HG02610 (cell line): ENCODE measurements around the gene COQ2.
"Not testable (repeated sequence)": the region's sequence is repeated elsewhere in the genome, so short reads cannot be mapped to it uniquely, and the experiment has no call there.

ENCODE experiments used
- ATAC-seq: cut with Tn5 transposase; IDR thresholded peaks from one replicate; pipeline ENCODE4 v1.9.1; 2021; ENCODE audit warnings: mild to moderate bottlenecking, moderate library complexity; ENCODE audit not compliant: unreplicated experiment

The COQ2 gene

DNA sequence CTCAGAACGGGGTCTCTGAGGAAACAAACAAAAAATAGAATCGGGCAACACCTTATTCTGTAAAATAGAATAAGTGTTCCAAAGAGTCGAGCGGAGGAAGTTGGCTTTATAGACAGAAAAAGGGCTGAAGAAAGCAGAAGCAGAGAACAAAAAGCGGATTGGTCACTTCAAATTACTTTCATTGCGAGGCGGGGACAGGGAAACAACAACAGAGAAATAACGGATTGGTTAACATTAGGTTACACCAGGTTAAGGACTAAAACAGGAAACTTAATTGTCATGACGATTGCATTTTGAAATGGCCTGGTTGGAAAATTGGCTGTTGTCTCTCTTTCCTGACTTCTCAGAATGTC lies 433 bp upstream of the COQ2 start:
- ATAC-seq: no peak

DNA sequence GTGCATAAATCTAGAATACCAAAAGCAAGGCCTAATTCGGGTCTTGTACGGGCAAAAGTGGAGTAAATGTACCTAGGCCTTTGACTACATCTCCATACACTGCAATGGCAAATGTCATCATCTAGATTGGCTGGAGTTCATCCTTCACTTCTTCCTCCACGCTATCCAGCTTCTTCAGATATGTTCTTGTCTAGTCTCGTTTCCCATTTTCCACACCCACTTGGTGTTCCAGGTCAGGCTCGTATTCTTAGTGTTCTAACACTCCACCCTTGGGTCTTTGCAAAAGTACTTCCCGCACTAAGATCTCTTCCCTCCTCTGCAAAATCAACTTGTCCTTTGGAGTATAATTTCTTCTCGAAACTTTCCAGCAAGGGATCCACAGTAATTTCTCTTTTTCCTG lies 1.4 kb downstream of the COQ2 start:
- ATAC-seq: no peak

DNA sequence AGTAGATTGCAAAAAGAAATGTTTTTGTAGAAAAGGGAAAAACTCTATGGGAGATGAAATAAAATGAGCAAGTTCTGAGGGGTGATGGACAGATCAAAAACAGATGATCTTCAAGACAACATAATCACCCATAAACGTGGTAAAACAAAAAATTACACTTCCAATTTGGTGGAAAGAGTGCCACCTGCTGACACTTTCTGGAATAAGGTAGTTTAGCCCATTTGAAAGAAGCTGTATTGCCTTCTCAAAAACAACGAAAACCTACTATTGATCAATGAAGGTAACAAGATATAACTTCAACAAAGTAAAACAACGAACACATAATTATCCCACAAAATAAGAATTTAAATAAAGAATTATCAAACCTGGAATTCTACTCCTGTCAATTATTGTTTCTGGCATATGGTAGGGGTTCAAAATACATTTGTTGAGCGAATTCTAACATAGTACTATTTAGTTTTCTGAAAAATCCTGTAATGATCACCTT lies 2.5 kb downstream of the COQ2 start:
- no peak for ATAC-seq

DNA sequence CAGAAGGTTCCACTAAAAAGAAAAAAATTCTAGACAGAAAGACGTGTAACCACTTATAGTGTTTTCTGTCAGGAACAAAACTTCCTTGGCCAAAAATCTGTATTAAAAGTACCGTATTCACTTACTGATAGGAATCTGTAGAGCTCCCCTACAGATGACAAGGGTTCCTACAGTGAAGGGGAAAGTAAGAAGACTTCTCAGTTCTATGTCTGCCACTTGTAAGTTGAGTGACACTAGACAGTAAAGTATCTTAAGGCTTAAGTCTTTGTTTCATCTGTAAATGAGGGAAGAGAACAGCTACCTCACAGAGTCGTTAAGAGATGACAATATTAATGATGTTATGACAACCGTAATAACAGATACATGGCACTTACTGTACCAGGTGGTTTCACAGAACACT lies 3.3 kb downstream of the COQ2 start:
- ATAC-seq: no peak

DNA sequence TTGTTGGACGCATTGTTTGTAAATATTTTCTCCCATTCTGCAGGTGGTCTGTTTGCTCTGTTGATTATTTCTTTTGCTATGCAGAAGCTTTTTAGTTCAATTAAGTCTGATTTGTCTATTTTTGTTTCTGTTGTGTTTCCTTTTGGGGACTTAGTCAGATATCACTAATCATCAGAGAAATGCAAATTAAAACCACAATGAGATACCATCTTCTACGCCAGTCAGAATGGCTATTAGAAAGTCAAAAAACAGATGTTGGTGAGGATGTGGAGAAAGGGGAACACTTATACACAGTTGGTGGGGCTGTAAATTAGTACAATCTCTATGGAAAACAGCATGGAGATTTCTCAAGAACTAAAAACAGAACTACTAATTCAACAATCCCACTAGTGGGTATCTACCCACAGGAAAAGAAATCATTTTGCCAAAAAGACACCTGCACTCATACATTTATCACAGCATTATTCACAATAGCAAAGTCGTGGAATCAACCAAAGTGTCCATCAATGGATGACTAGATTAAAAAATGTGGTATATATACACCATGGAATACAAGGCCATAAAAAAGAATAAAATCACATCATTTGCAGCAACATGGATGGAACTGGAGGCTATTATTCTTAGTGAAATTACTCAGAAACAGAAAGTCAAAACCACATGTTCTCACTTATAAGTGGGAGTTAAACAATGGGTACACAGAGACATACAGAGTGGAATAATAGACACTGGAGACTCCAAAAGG lies 8.1 kb downstream of the COQ2 start:
- ATAC-seq: peak; percentile 68

DNA sequence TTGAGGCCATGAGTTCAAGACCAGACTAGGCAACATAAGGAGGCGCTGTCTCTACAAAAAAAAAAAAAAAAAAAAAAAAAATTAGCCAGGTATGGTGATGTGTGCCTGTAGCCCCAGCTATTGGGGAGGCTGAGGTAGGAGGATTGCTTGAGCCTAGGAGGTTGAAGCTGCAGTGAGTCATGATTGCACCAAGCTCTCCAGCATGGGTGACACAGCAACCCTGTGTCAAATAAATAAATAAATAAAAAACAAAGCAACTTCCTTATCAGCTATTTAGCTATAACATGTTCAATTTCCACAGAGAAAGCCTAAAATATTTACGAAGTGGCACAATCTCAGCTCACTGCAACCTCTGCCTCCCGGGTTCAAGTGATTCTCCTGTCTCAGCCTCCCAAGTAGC lies 10.7 kb downstream of the COQ2 start:
- ATAC-seq: not testable (repeated sequence)

DNA sequence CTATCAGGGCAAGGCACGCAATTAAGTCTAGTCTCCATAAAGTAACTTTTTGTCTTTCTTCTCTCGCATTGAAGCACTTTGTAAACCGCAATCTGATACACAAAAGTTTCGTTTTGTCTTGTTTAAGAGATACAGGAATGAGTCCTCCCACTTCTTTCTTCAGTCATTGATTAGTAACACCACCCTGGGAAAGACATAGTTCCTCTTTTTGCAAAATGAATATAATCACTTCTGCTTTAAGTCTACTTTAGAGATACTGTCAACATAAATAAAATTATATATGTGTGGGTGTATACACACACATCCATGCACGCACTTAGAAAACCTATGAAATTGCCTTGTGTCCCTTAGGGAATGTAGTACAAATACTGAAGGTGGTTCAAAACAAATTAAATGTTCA lies 11.7 kb downstream of the COQ2 start:
- ATAC-seq: peak; percentile 86

DNA sequence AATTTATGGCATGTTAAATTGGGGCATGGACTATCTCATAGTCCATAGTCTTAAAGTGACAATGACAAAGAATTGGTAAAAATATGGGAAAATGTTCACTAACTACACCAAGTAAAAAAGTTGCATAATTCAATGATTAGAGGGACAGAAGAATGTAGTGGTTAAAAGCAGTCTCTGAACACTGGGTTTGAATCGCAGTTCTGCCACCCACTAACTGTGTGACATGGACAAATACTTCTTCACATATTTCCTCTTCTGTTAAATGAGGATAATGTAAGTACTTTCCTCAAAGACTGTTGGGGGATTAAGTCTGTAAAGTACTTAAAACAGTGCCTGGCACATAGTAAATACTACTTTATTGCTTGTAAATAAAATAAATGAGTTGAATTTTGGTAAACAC lies 15.3 kb downstream of the COQ2 start:
- no peak for ATAC-seq

DNA sequence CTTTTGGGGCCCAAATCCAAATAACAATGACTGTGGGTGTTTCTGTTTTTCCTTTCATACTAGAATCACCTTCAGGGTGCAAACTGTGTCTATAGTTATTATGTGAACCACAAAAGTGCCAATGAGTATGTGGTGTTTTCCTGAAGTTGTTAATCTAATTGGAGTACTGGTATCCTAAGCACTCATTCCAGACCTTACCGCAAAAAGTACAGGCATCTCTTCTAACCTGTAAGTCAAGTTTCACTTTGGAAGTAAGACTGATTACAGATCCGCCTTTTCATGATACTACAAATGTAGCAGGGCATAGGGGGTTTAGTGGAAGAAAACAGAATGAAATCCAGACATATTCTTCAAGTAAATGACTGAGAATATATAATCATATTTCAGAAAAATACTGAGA lies 16.1 kb downstream of the COQ2 start:
- no peak for ATAC-seq

DNA sequence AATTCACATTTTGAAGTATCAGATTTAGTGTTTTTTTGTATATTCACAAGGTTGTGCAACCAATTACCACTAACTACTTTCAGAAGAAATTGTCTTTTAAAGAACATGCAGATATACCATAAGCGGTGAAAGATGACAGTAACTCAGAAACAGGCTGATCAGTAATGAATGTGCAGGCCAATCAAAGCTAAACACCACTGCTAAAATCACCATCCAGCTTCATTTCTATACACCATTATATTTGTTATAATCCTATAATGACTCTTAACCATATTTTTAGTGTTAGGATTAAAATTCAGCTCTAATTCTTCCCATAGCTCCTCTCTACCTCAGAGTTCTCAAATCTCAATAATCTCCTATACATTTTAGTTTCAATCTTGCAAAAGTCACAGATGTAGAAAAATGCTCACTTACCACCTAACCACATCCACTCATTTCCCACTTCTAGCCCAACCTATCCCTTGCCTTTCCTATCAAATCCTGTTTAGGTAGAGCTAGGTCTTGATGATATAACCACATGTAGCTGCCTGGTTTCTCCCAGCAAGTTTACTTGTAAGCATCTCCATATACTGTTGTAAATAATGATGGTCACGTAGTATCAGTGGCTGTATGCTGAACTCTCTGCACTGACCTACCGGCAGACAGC lies 16.6 kb downstream of the COQ2 start:
- no peak for ATAC-seq

DNA sequence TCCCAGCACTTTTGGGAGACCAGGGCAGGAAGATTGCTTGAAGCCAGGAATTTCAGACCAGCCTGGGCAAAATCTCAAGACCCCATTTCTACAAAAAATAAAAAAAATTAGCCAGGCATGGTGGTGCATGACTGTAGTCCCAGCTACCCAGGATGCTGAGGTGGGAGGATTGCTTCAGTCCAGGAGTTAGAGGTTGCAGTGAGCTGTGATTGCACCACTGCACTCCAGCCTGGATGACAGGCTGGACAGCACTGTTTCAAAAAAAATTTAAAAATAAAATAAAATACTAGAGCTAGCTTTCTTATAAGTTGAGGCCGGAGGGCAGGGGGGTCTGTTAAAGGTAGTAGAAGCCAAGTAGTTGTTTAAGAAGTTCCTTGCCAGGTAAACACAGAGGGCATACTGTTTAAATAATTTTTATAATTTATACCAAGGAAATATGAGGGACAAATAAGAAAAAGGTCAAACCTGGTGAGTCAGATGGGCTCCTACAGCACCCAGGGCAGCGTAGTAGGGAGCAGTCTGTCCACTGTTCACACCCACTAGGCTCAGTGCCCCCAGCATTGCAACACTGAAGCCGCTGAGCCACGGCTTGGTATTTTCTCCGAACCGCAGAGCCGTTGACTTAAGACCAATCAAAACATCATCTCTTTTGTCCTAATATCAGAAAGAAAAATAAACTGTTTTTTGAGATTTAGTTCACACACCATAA lies 17.3 kb downstream of the COQ2 start:
- ATAC-seq: no peak

DNA sequence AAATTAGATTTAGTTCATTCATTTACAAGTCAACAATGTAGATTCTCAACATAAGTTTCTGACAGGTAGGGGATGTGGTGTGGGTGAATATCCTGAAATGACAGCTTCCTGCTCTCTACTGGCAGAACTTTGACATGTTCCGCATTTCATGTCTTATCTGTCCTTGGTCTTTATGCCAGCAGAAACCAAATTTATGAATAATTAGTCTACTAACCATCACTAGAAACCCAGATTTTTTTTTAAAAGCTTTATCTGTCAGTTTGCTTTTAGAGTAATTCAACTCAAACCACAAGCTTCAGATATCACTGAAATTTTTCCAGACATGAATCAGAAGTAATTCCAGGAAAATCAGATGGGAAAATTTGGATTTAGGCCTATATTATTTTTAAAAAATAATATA lies 17.9 kb downstream of the COQ2 start:
- ATAC-seq: peak; percentile 61

DNA sequence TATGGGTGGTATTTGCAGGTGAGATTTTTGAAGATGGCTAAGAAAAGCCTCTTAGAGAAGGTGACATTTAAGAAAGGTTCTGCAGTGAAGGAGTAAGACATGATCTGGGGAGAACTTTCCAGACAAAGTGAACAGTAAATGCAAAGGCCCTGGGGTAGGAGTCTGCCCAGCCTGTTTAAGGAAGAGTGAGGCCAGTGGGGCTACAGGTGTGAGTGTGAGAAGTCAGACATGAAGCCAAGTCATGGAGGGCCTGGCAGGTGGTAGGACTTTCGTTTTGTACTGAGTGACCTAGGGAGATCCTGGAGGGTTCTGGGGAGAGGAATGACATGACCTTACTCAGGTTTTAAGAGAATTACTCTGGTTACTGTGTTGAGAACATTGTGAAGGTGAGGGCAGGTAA lies 21.5 kb downstream of the COQ2 start:
- ATAC-seq: no peak

DNA sequence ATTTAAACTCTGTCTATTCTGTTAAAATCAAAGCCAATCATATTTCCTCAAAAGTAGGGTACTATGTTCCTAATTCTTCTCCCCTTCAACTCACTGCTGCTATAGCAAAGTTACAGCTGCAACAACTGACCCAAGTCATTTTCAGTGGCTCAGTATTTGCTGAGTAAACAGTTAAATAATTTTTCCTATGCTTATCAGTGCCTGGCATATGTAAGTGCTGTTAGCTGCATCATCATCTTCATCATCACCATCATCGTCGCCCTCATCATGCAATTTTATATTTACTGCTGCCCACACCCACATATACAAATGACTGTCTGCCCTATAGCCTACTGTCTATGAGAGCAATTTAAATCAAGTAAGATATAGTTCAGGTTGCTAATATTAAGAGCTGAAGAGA lies 21.9 kb downstream of the COQ2 start:
- no peak for ATAC-seq

DNA sequence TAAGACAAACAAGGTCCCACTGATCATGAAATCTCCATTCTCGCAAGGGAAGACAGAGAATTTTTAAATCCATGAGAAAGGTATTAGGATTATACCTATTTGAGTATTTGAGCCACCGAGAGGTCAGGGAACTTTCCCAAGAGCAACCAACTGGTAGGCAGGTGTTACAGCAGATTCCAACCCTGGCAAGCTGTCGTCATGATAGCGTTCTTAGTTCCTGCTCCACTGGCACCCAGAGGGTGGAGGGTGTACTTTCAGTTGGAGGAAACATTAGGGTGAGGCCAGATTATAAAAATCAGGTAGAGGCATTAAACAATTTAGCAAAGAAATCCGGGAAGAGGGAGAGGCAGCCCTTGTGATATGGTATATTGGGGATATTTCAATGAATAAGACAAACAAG lies 23.3 kb downstream of the COQ2 start:
- ATAC-seq: no peak

DNA sequence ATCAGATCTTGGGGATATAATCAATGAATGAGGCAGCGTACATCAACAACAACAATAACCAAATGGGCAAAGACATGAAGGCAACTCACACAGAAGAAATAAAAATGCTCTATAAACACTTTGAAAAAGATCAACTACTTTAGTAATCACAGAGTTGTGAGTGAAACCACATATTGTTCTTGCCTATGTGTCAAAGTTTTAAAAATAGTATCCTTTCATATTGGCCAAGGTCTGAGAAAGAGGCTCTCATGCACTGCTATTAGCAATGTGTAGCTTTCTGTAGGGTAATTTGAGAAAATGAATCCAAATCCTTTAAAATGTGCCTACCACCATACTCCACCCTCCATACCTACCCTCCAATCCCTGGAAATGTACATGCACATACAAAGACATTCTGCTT lies 25.0 kb downstream of the COQ2 start:
- peak; percentile 56 for ATAC-seq

DNA sequence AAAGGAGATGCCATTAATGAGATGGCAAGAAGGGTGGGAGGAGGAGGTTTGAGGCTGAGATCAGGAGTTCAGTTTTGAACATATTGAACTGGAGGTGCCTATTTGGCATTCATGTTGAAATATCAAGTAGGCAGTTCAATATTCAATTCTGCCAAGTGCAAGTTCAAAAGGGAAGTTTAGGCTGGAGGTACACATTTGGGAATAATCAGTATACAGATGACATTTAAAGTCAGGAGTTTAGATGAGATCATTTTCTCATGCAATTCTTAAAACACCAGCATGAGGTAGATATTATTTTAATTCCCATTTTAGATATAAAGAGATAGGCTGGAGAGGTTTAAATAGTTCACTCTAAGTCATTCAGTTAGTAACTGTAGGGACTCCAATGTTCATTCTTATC lies 26.1 kb downstream of the COQ2 start:
- no peak for ATAC-seq

DNA sequence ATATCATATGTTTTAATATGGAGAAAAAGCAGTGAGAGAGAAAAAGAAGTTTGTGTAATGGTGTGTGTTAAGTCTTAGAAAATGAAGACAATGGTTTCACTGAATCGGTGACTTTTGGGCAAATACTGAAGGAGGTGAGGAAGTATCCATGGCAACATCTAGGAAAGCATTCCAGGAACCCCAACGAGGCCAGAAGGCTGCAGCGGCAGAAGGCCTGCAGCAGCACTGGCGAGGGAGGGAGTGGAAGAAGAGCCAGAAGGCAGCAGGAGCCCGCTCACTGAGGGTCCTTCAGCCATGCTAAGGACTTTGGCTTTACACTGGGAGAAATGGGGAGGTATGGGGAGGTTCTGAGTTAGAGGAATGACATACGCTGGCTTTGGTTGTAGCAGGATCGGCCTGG lies 26.8 kb downstream of the COQ2 start:
- no peak for ATAC-seq

DNA sequence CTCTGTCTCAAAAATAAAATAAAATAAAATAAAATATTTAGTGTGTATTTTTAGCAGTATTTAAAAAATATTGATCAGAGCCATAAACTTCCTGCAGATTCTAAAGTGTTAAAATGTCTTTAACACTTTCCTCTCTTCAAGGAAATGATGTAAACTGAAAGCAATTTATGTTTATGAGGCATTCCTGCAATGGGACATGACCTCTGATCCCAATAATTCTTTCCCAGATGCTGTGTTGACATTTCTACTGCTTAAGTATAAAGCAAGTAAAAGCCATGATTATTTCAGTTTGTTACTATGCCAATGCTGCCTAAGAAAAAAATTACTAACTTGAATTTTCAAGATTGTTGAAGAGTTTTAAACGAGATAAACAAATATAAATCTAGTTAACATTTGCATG lies 29.0 kb downstream of the COQ2 start:
- ATAC-seq: no peak

DNA sequence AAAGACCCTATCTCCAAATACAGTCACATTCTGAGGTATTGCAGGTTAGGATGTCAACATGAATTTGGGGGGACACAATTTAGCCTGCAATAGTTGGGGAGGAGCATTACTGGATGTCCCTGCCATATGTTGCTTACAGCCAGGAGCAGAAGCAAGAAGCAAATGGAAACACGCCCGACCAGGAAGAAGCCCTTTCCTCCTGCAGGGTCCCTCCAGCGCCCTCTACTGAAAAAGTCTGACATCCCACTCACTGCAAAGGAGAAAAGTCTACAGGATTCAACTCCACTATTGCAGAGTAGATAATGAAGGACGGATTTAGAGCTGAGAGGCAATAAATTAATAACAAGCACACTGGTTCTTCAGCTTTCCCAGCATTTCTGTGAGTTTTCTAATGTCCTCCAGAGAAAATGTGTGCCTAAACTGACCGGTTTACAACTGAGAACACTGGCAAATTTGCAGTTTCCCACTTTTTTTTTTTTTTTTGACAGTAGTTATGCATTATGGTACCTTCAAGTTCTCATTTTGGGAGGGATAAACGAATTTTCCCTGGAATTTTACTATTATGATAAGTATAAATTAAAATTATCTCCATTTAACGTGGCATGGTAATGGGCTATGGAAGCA lies 31.7 kb downstream of the COQ2 start:
- peak; percentile 56 for ATAC-seq

DNA sequence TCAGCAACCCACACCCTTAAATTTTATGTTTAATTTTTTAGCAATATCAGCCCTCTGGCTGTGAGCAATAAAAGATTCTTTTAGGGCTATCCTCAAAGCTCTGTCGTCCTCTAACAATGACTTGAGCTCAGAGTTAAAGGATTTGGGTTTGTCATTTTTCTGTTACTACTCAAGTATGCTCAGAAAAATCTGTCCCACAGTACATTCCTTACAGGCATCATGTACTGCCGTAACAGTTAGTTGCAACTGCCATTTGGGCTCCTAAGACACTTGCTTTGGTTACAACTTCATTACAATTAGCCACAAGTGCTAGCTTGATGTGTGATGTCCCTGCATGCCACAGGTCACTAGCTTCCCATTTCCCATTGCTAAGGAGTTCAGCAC lies 33.2 kb downstream of the COQ2 start:
- no peak for ATAC-seq
